Stimulated activated CD8-positive, alpha-beta memory T cell treated with anti-CD3 and anti-CD28 coated beads, Interleukin-7, amount 100 ng/mL, for 4 hours (primary cell): ENCODE results near the gene PROZ.
A peak's percentile ranks its signal among the peaks of the same experiment; 100 is the strongest.

Source experiments
- DNase-seq, 2 donors: peaks; one replicate each; pipeline ENCODE4 v3.0.0-alpha.2; 2020; ENCODE audit warnings: low read depth in 2 of 2

PROZ gene

GRCh38 chr13:113204378-113204734 is 45.9 kb downstream of the PROZ start:
- no peak for DNase-seq

- DNase-seq = no peak
Measured at GRCh38 chr13:113205428-113205931, 47.0 kb downstream of the PROZ start.

GRCh38 chr13:113207460-113207859 is 49.0 kb downstream of the PROZ start:
- DNase-seq = no peak

GRCh38 chr13:113207890-113208420 is 49.5 kb downstream of the PROZ start:
- DNase-seq = no peak

GRCh38 chr13:113208421-113209335 is 50.2 kb downstream of the PROZ start, which contains the start of gene PCID2:
Gene PCID2 (minus strand): TSS chr13:113208669. CDS start chr13:113208634, 35 bp downstream.
- peak; percentile 74 to 85 for DNase-seq

- peak; percentile 36 to 70 for DNase-seq
Measured at GRCh38 chr13:113209336-113209758, 50.9 kb downstream of the PROZ start, which contains the start of gene CUL4A. Gene CUL4A (plus strand): TSS chr13:113209613. CDS start chr13:113209628, 15 bp downstream.

GRCh38 chr13:113209759-113210421 is 51.4 kb downstream of the PROZ start:
- peak; percentile 58 to 64 for DNase-seq

GRCh38 chr13:113210833-113211232 is 52.4 kb downstream of the PROZ start:
- DNase-seq = no peak

- DNase-seq = no peak
Measured at GRCh38 chr13:113211774-113212173, 53.3 kb downstream of the PROZ start.

GRCh38 chr13:113216254-113217048 is 58.0 kb downstream of the PROZ start:
- no peak for DNase-seq

GRCh38 chr13:113218586-113218985 is 60.1 kb downstream of the PROZ start:
- no peak for DNase-seq

- no peak for DNase-seq
Measured at GRCh38 chr13:113219256-113219940, 61.0 kb downstream of the PROZ start.

GRCh38 chr13:113220141-113220598 is 61.7 kb downstream of the PROZ start:
- no peak for DNase-seq

- DNase-seq = no peak
Measured at GRCh38 chr13:113220877-113221276, 62.4 kb downstream of the PROZ start.
